HepG2 (cell line): ENCODE measurements around the gene RALB. TPM values are rescaled to one million over a fixed set of nuclear protein-coding genes. Genes with fewer than 3 reads are reported as not detected.
A peak's percentile ranks its signal among the peaks of the same experiment; 100 is the strongest.

Experiments
- NFATC3 ChIP-seq: sonication (generic); formaldehyde crosslinking; IDR thresholded peaks from 2 replicates; pipeline ENCODE4 v1.5.1; 2020; ENCODE audit warnings: mild to moderate bottlenecking, missing genetic modification reagents
- NFE2L2 ChIP-seq: fragments of 150-350 bp; IDR thresholded peaks from 2 replicates; pipeline ENCODE4 v1.6.1; 2014; ENCODE audit warnings: low read length
- PPARG ChIP-seq: conservative IDR thresholded peaks from 2 replicates; pipeline ENCODE4 v1.6.1; 2016; ENCODE audit warnings: missing biosample characterization, missing genetic modification reagents
- SP140L ChIP-seq: sonication (generic); formaldehyde crosslinking; IDR thresholded peaks from 2 replicates; pipeline ENCODE4 v1.4.0; 2020; ENCODE audit warnings: missing genetic modification reagents, borderline replicate concordance
- SP4 ChIP-seq: sonication (generic); formaldehyde crosslinking; IDR thresholded peaks from 2 replicates; pipeline ENCODE4 v1.8.1; 2023; ENCODE audit warnings: mild to moderate bottlenecking, missing genetic modification reagents
- THAP11 ChIP-seq: IDR thresholded peaks from 2 replicates; pipeline ENCODE4 v1.6.1; 2016; ENCODE audit warnings: missing biosample characterization, missing genetic modification reagents
- ZNF335 ChIP-seq: sonication (generic); formaldehyde crosslinking; IDR thresholded peaks from 2 replicates; pipeline ENCODE4 v1.4.0; 2020; ENCODE audit warnings: missing genetic modification reagents
- ZNF367 ChIP-seq: sonication (generic); formaldehyde crosslinking; IDR thresholded peaks from 2 replicates; pipeline ENCODE4 v1.4.0; 2020; ENCODE audit warnings: missing genetic modification reagents, borderline replicate concordance
- ZNF430 ChIP-seq: sonication (generic); formaldehyde crosslinking; IDR thresholded peaks from 2 replicates; pipeline ENCODE4 v1.9.0; 2021; ENCODE audit warnings: mild to moderate bottlenecking, missing genetic modification reagents
- ZNF432 ChIP-seq: sonication (generic); formaldehyde crosslinking; IDR thresholded peaks from 2 replicates; pipeline ENCODE4 v1.5.0; 2020; ENCODE audit warnings: missing genetic modification reagents, mild to moderate bottlenecking, borderline replicate concordance
- ZNF546 ChIP-seq: sonication (generic); formaldehyde crosslinking; conservative IDR thresholded peaks from 2 replicates; pipeline ENCODE4 v1.8.1; 2023; ENCODE audit warnings: mild to moderate bottlenecking, missing genetic modification reagents
- ZNF557 ChIP-seq: sonication (generic); formaldehyde crosslinking; IDR thresholded peaks from 2 replicates; pipeline ENCODE4 v1.4.0; 2020; ENCODE audit warnings: missing genetic modification reagents
- ZNF562 ChIP-seq: sonication (generic); formaldehyde crosslinking; IDR thresholded peaks from 2 replicates; pipeline ENCODE4 v1.8.0; 2022; ENCODE audit warnings: missing genetic modification reagents, borderline replicate concordance
- ZNF703 ChIP-seq: sonication (generic); formaldehyde crosslinking; IDR thresholded peaks from 2 replicates; pipeline ENCODE4 v1.5.1; 2020; ENCODE audit warnings: missing genetic modification reagents, mild to moderate bottlenecking, moderate library complexity, borderline replicate concordance
- ZNF790 ChIP-seq: sonication (generic); formaldehyde crosslinking; IDR thresholded peaks from 2 replicates; pipeline ENCODE4 v1.8.0; 2022; ENCODE audit warnings: missing genetic modification reagents, mild to moderate bottlenecking, borderline replicate concordance
- polyA plus RNA-seq, 8 experiments: library from polyadenylated mRNA; depleted of rRNA in 3 of 8; stranded (reverse) in 7 of 8; unstranded in 1 of 8; fragments of >200 nt; fragmentation: Illumina TruSeq in 4 of 8; extraction: Trizol in 4 of 8; gene quantifications; 2 replicates each; pipeline versions ENCODE4 v1.2.1 to v1.2.3, GENCODE V29; 2011 to 2016; ENCODE audit warnings: low read depth in 4 of 8, missing spikeins in 1 of 8, mixed read lengths in 1 of 8; ENCODE audit not compliant: insufficient read depth in 1 of 8
- total RNA-seq, 5 experiments: library from RNA; depleted of rRNA; stranded (reverse); fragments of >200 nt; fragmentation: Illumina TruSeq; extraction: Trizol; gene quantifications; 2 replicates each; pipeline ENCODE4 v1.2.3, GENCODE V29; 2016; ENCODE audit warnings: low read depth in 1 of 5
- TF ChIP-seq, protein P1 (sequence below): sonication (generic); formaldehyde crosslinking; IDR thresholded peaks from 2 replicates; pipeline ENCODE4 v1.5.0; 2020; ENCODE audit warnings: missing genetic modification reagents
- TF ChIP-seq, protein P2 (sequence below): sonication (generic); formaldehyde crosslinking; IDR thresholded peaks from 2 replicates; pipeline ENCODE4 v1.4.0; 2020; ENCODE audit warnings: missing genetic modification reagents, borderline replicate concordance
- TF ChIP-seq, protein P3 (sequence below): sonication (generic); formaldehyde crosslinking; conservative IDR thresholded peaks from 2 replicates; pipeline ENCODE4 v1.4.0; 2020; ENCODE audit warnings: missing genetic modification reagents
- TF ChIP-seq, protein P4 (sequence below): sonication (generic); formaldehyde crosslinking; IDR thresholded peaks from 2 replicates; pipeline ENCODE4 v1.4.0; 2020; ENCODE audit warnings: missing genetic modification reagents, mild to moderate bottlenecking, borderline replicate concordance
- TF ChIP-seq, protein P5 (sequence below): sonication (generic); formaldehyde crosslinking; IDR thresholded peaks from 2 replicates; pipeline ENCODE4 v1.5.1; 2020; ENCODE audit warnings: mild to moderate bottlenecking, missing genetic modification reagents, moderate library complexity
- TF ChIP-seq, protein P6 (sequence below): sonication (generic); formaldehyde crosslinking; IDR thresholded peaks from 2 replicates; pipeline ENCODE4 v1.4.0; 2020; ENCODE audit warnings: mild to moderate bottlenecking, low read depth, missing genetic modification reagents

Gene RALB
- total and polyA plus RNA-seq, 2 of the 13 experiments (the other 11 are each of a cell fraction or from before 2014, with no cell fraction given): 37.8 to 43.2 TPM

DNA sequence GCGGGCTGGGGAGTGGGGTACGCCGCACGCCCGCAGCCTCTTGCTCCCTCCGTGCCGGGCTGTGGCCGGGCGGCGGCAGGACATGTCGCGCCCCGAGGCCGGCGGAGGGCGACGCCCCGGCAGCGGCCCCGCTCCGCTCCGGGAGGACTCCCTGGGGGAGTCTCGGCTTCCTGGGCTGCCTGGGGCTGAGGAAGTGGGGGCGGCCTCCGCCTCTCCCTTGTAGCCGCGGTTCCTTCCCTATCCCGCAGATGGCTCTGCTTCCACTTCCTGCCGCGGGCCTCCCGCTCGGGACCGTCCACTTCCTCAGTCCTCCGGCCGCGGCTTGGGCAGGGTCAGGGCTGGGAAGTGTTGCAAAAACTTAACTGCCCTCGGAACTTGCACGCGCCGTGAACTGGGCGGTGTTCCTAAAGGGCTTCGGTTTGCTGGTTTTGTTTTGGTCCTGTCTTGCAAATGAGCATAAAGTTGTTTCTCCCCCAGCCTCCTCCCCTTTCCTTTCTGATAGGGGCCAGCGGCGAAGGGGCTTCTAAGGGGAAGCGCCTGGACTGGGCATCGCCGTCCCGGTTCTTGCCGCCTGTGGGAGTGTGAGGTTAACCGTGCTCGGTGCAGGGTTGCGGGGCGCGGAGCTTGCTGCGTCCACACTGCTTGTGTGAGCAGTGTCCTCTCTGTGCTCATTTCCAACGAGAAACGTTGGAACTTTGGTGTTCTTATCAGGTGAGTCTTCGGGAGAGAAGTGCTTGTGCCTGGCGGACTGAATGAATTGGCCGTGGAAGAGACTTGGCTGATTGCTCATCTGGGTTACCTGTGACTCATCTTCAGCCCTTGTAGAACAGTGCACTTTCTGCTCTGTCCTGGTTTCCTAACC lies 600 bp downstream of the RALB start (continued):
- TF ChIP-seq, protein P1, sequence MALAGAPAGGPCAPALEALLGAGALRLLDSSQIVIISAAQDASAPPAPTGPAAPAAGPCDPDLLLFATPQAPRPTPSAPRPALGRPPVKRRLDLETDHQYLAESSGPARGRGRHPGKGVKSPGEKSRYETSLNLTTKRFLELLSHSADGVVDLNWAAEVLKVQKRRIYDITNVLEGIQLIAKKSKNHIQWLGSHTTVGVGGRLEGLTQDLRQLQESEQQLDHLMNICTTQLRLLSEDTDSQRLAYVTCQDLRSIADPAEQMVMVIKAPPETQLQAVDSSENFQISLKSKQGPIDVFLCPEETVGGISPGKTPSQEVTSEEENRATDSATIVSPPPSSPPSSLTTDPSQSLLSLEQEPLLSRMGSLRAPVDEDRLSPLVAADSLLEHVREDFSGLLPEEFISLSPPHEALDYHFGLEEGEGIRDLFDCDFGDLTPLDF (CRISPR knock-in tag): no peak
- TF ChIP-seq THAP11 (CRISPR knock-in tag) (0 out of 2 replicates have a peak, but pooled peaks have one; percentile 3), ZNF432 (CRISPR knock-in tag) (no peak), ZNF703 (CRISPR knock-in tag) (no peak), ZNF562 (CRISPR knock-in tag) (no peak), ZNF546 (CRISPR knock-in tag) (no peak), ZNF367 (CRISPR knock-in tag) (no peak), NFATC3 (CRISPR knock-in tag) (peak; percentile 44; the same call in 1 of the 2 replicates), SP4 (no peak), PPARG (no peak), NFE2L2 (no peak), ZNF430 (CRISPR knock-in tag) (peak; percentile 34; the same call in 1 of the 2 replicates), ZNF790 (CRISPR knock-in tag) (no peak), ZNF557 (CRISPR knock-in tag) (no peak), SP140L (CRISPR knock-in tag) (no peak), ZNF335 (CRISPR knock-in tag) (no peak)
- TF ChIP-seq, protein P2, sequence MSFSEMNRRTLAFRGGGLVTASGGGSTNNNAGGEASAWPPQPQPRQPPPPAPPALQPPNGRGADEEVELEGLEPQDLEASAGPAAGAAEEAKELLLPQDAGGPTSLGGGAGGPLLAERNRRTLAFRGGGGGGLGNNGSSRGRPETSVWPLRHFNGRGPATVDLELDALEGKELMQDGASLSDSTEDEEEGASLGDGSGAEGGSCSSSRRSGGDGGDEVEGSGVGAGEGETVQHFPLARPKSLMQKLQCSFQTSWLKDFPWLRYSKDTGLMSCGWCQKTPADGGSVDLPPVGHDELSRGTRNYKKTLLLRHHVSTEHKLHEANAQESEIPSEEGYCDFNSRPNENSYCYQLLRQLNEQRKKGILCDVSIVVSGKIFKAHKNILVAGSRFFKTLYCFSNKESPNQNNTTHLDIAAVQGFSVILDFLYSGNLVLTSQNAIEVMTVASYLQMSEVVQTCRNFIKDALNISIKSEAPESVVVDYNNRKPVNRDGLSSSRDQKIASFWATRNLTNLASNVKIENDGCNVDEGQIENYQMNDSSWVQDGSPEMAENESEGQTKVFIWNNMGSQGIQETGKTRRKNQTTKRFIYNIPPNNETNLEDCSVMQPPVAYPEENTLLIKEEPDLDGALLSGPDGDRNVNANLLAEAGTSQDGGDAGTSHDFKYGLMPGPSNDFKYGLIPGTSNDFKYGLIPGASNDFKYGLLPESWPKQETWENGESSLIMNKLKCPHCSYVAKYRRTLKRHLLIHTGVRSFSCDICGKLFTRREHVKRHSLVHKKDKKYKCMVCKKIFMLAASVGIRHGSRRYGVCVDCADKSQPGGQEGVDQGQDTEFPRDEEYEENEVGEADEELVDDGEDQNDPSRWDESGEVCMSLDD (CRISPR knock-in tag): no peak
- TF ChIP-seq, protein P3, sequence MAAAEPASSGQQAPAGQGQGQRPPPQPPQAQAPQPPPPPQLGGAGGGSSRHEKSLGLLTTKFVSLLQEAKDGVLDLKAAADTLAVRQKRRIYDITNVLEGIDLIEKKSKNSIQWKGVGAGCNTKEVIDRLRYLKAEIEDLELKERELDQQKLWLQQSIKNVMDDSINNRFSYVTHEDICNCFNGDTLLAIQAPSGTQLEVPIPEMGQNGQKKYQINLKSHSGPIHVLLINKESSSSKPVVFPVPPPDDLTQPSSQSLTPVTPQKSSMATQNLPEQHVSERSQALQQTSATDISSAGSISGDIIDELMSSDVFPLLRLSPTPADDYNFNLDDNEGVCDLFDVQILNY (CRISPR knock-in tag): 0 out of 2 replicates have a peak, but pooled peaks have one; percentile 8
- TF ChIP-seq, protein P4, sequence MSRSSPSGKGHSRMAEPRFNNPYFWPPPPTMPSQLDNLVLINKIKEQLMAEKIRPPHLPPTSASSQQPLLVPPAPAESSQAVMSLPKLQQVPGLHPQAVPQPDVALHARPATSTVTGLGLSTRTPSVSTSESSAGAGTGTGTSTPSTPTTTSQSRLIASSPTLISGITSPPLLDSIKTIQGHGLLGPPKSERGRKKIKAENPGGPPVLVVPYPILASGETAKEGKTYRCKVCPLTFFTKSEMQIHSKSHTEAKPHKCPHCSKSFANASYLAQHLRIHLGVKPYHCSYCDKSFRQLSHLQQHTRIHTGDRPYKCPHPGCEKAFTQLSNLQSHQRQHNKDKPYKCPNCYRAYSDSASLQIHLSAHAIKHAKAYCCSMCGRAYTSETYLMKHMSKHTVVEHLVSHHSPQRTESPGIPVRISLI (CRISPR knock-in tag): peak; percentile 39; the same call in 1 of the 2 replicates
- TF ChIP-seq, protein P5, sequence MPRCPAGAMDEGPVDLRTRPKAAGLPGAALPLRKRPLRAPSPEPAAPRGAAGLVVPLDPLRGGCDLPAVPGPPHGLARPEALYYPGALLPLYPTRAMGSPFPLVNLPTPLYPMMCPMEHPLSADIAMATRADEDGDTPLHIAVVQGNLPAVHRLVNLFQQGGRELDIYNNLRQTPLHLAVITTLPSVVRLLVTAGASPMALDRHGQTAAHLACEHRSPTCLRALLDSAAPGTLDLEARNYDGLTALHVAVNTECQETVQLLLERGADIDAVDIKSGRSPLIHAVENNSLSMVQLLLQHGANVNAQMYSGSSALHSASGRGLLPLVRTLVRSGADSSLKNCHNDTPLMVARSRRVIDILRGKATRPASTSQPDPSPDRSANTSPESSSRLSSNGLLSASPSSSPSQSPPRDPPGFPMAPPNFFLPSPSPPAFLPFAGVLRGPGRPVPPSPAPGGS: no peak
- TF ChIP-seq, protein P6, sequence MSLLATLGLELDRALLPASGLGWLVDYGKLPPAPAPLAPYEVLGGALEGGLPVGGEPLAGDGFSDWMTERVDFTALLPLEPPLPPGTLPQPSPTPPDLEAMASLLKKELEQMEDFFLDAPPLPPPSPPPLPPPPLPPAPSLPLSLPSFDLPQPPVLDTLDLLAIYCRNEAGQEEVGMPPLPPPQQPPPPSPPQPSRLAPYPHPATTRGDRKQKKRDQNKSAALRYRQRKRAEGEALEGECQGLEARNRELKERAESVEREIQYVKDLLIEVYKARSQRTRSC: no peak
